HepG2 (cell line): ENCODE measurements around the gene CCDC54. TPM values are rescaled to one million over a fixed set of nuclear protein-coding genes. Genes with fewer than 3 reads are reported as not detected.

Experiments
- ATAC-seq: fragments of 200-7000 bp; cut with Tn5 transposase; 3 replicates; pipeline ENCODE4 v1.9.1; 2020; ENCODE audit warnings: mild to moderate bottlenecking, moderate library complexity
- BruUV-seq: library from RNA; stranded (reverse); fragments of 400-500 nt; replicated peaks from 2 replicates; lab custom pipeline; 2021; lab: Mats Ljungman, UMichigan
- CTCF ChIA-PET: fragments of 300-600 bp; formaldehyde crosslinking; extraction: SDS; loops from one replicate; lab custom pipeline; 2021; ENCODE audit warnings: low total read pairs, inconsistent platforms, low intra/inter-chr PET ratio; lab: Yijun Ruan, JAX
- POLR2A ChIA-PET: fragments of 350-600 bp; sonication (Branson Sonifier 250); formaldehyde crosslinking; loops from one replicate; lab custom pipeline; 2020; ENCODE audit warnings: antibody characterized with exemption, inconsistent platforms; lab: Yijun Ruan, JAX
- DNase-seq: peaks from one replicate; pipeline ENCODE4 v3.0.0-alpha.2; 2015; ENCODE audit warnings: low spot score
- FAIRE-seq: peaks from 3 replicates; lab custom pipeline; 2011; peaks lifted over from hg19 to GRCh38; lab: Jason Lieb, UNC
- H2AFZ ChIP-seq: one replicate; pipeline ENCODE4 v1.6.1; 2011; ENCODE audit warnings: low read length, inconsistent platforms
- H3K27ac ChIP-seq: fragments of 300-600 bp; 3 replicates; pipeline ENCODE4 v1.8.0; 2011; ENCODE audit warnings: mixed run types, mild to moderate bottlenecking, mixed read lengths, low read length, inconsistent platforms; ENCODE audit not compliant: insufficient read depth; ENCODE audit errors: extremely low read length
- H3K27me3 ChIP-seq, 2 experiments: fragments of 200-600 bp in 1 of 2; 2 replicates in 1 of 2; 3 replicates in 1 of 2; pipeline versions ENCODE4 v1.6.0 to v1.8.0; 2011; ENCODE audit warnings: low read length in 2 of 2, mild to moderate bottlenecking in 2 of 2, moderate library complexity in 2 of 2, inconsistent platforms in 1 of 2; ENCODE audit not compliant: insufficient read depth in 2 of 2, control insufficient read depth in 1 of 2
- H3K36me3 ChIP-seq, 2 experiments: fragments of 200-600 bp in 1 of 2; replicated peaks in 1 of 2; 2 replicates in 1 of 2; 3 replicates in 1 of 2; pipeline versions ENCODE4 v1.5.1 to v1.8.0; 2011; ENCODE audit warnings: low read length in 2 of 2, inconsistent platforms in 1 of 2; ENCODE audit not compliant: insufficient read depth in 2 of 2, control insufficient read depth in 1 of 2
- H3K4me1 ChIP-seq: 2 replicates; pipeline ENCODE4 v1.5.1; 2012; ENCODE audit warnings: low read length, inconsistent platforms; ENCODE audit not compliant: insufficient read depth
- H3K4me2 ChIP-seq: 2 replicates; pipeline ENCODE4 v1.6.0; 2011; ENCODE audit warnings: low read depth, low read length, inconsistent platforms
- H3K4me3 ChIP-seq, 3 experiments: fragments of 200-600 bp in 1 of 3; sonication (generic), shearing (Covaris generic) in 1 of 3; replicated peaks in 1 of 3; 2 replicates each; pipeline ENCODE4 v1.5.1; 2011 to 2016; ENCODE audit warnings: low read length in 3 of 3, inconsistent platforms in 2 of 3, low read depth in 2 of 3, mild to moderate bottlenecking in 2 of 3, control low read depth in 1 of 3, mixed read lengths in 1 of 3; ENCODE audit not compliant: insufficient read depth in 1 of 3
- H3K79me2 ChIP-seq: one replicate; pipeline ENCODE4 v1.6.1; 2011; ENCODE audit warnings: low read length, inconsistent platforms; ENCODE audit not compliant: insufficient read depth
- H3K9ac ChIP-seq: 2 replicates; pipeline ENCODE4 v1.6.0; 2011; ENCODE audit warnings: mild to moderate bottlenecking, low read depth, low read length, inconsistent platforms; ENCODE audit not compliant: insufficient read depth
- H3K9me3 ChIP-seq: 2 replicates; pipeline ENCODE4 v1.5.1; 2012; ENCODE audit warnings: mild to moderate bottlenecking, low read length
- H4K20me1 ChIP-seq: 2 replicates; pipeline ENCODE4 v1.6.0; 2011; ENCODE audit warnings: inconsistent platforms, mild to moderate bottlenecking, low read length, moderate library complexity; ENCODE audit not compliant: insufficient read depth
- CENPT ChIP-seq: sonication (generic); formaldehyde crosslinking; IDR thresholded peaks from 2 replicates; pipeline ENCODE4 v1.8.0; 2022; ENCODE audit warnings: low read depth, mild to moderate bottlenecking, moderate library complexity, missing genetic modification reagents
- JUND ChIP-seq: sonication (generic); formaldehyde crosslinking; IDR thresholded peaks from 2 replicates; pipeline ENCODE4 v1.8.0; 2022; ENCODE audit warnings: mild to moderate bottlenecking, missing genetic modification reagents
- KAT2B ChIP-seq: fragments of 150-350 bp; IDR thresholded peaks from 2 replicates; pipeline ENCODE4 v1.6.1; 2014; ENCODE audit warnings: low read depth, low read length, borderline replicate concordance
- MBD4 ChIP-seq: IDR thresholded peaks from 2 replicates; pipeline ENCODE4 v1.6.1; 2012; ENCODE audit warnings: low read length, inconsistent platforms, borderline replicate concordance
- PAX8 ChIP-seq: sonication (generic); formaldehyde crosslinking; IDR thresholded peaks from 2 replicates; pipeline ENCODE4 v1.8.0; 2022; ENCODE audit warnings: mild to moderate bottlenecking, missing genetic modification reagents, borderline replicate concordance
- PBX2 ChIP-seq: IDR thresholded peaks from 2 replicates; pipeline ENCODE4 v1.6.1; 2016; ENCODE audit warnings: control low read depth
- RNF2 ChIP-seq: fragments of 450-650 bp; conservative IDR thresholded peaks from 2 replicates; pipeline ENCODE4 v1.6.1; 2016; ENCODE audit warnings: low read depth
- SCMH1 ChIP-seq: sonication (generic); formaldehyde crosslinking; IDR thresholded peaks from 2 replicates; pipeline ENCODE4 v1.9.0; 2021; ENCODE audit warnings: missing genetic modification reagents, mild to moderate bottlenecking, borderline replicate concordance
- ZNF414 ChIP-seq: sonication (generic); formaldehyde crosslinking; IDR thresholded peaks from 2 replicates; pipeline ENCODE4 v1.5.0; 2020; ENCODE audit warnings: missing genetic modification reagents
- ZNF550 ChIP-seq: sonication (generic); formaldehyde crosslinking; IDR thresholded peaks from 2 replicates; pipeline ENCODE4 v1.4.0; 2020; ENCODE audit warnings: mild to moderate bottlenecking, missing genetic modification reagents, borderline replicate concordance
- ZNF629 ChIP-seq: sonication (generic); formaldehyde crosslinking; conservative IDR thresholded peaks from 2 replicates; pipeline ENCODE4 v1.5.0; 2020; ENCODE audit warnings: missing genetic modification reagents
- ZNF761 ChIP-seq: sonication (generic); formaldehyde crosslinking; conservative IDR thresholded peaks from 2 replicates; pipeline ENCODE4 v1.4.0; 2020; ENCODE audit warnings: mild to moderate bottlenecking, missing genetic modification reagents
- WGBS: methylation state at CpG from one replicate; pipeline ENCODE4 v1.1.6; 2017; ENCODE audit warnings: low lambda C conversion rate; 5-methylcytosine and 5-hydroxymethylcytosine counted together
- in situ Hi-C: cut with HindIII; loops from 2 replicates; pipeline ENCODE4 v1.10.0; 2017; ENCODE audit warnings: low pct_unique_long_range_greater_than_20kb; ENCODE audit not compliant: extremely low pct_ligation_motif_present
- intact Hi-C: fragments of 100-400 bp; cut with micrococcal nuclease; formaldehyde crosslinking; loops from one replicate; pipeline ENCODE4 v1.10.0; 2022; ENCODE audit not compliant: unreplicated experiment
- polyA plus RNA-seq, 8 experiments: library from polyadenylated mRNA; depleted of rRNA in 3 of 8; stranded (reverse) in 7 of 8; unstranded in 1 of 8; fragments of >200 nt; fragmentation: Illumina TruSeq in 4 of 8; extraction: Trizol in 4 of 8; gene quantifications; 2 replicates each; pipeline versions ENCODE4 v1.2.1 to v1.2.3, GENCODE V29; 2011 to 2016; ENCODE audit warnings: low read depth in 4 of 8, missing spikeins in 1 of 8, mixed read lengths in 1 of 8; ENCODE audit not compliant: insufficient read depth in 1 of 8
- total RNA-seq, 5 experiments: library from RNA; depleted of rRNA; stranded (reverse); fragments of >200 nt; fragmentation: Illumina TruSeq; extraction: Trizol; gene quantifications; 2 replicates each; pipeline ENCODE4 v1.2.3, GENCODE V29; 2016; ENCODE audit warnings: low read depth in 1 of 5

CCDC54 gene
- total and polyA plus RNA-seq, 2 of the 13 experiments (the other 11 are each of a cell fraction or from before 2014, with no cell fraction given), result not detected

GRCh38 chr3:107407355-107407754 lies 30.1 kb downstream of the CCDC54 start:
- ChIA-PET CTCF (no interaction called here), POLR2A (no interaction called here)
- DNase-seq (no peak), FAIRE-seq (no peak), ATAC-seq (no peak)
- in situ Hi-C loops, result no loop called here
- Histone ChIP-seq H3K9ac (no peak overlapping the region), H3K79me2 (no peaks in the 10 kb centered on the region), H3K4me1 (no peaks in the 10 kb centered on the region), H2AFZ (no peak overlapping the region), H3K4me3 (no peak overlapping the region), H3K27me3 (no peaks in the 10 kb centered on the region), H3K27ac (no peak overlapping the region), H3K36me3 (no peaks in the 10 kb centered on the region), H4K20me1 (no peaks in the 10 kb centered on the region), H3K9me3 (peaks cover 11% of the 10 kb centered on the region; the same call in 1 of the 2 replicates), H3K4me2 (no peak overlapping the region)
- 21% methylated on average over 2 of the region's 2 CpGs for WGBS
- no peak for TF ChIP-seq ZNF629
- intact Hi-C loops, result no loop called here
- BruUV-seq, result no TSS peak

- 100% methylated on average over 1 of the region's 5 CpGs for WGBS
- H3K36me3 ChIP-seq, result no peaks in the 10 kb centered on the region
Observed at GRCh38 chr3:107408513-107408912, 31.3 kb downstream of the CCDC54 start.

More at GRCh38 chr3:107408513-107408912, 31.3 kb downstream of the CCDC54 start:
- CTCF ChIA-PET, result no interaction called here
- POLR2A ChIA-PET, result no interaction called here
- Histone ChIP-seq H4K20me1 (no peaks in the 10 kb centered on the region), H3K4me1 (no peaks in the 10 kb centered on the region), H3K27ac (no peak overlapping the region), H3K27me3 (no peaks in the 10 kb centered on the region), H3K9ac (no peak overlapping the region), H3K9me3 (peaks cover 11% of the 10 kb centered on the region; the same call in 1 of the 2 replicates), H3K79me2 (no peaks in the 10 kb centered on the region), H2AFZ (no peak overlapping the region), H3K4me2 (no peak overlapping the region), H3K4me3 (no peak overlapping the region)
- ATAC-seq (no peak), DNase-seq (no peak), FAIRE-seq (no peak)
- no TSS peak for BruUV-seq
- in situ Hi-C loops, result no loop called here
- no peak for TF ChIP-seq ZNF414 (CRISPR knock-in tag)
- no peak for TF ChIP-seq KAT2B
- TF ChIP-seq PBX2 (CRISPR knock-in tag), result no peak
- TF ChIP-seq SCMH1 (CRISPR knock-in tag), result no peak
- no peak for TF ChIP-seq ZNF761 (CRISPR knock-in tag)
- TF ChIP-seq PAX8 (CRISPR knock-in tag), result no peak
- no peak for TF ChIP-seq ZNF550 (CRISPR knock-in tag)
- TF ChIP-seq CENPT (CRISPR knock-in tag), result no peak
- TF ChIP-seq JUND (CRISPR knock-in tag), result no peak
- TF ChIP-seq MBD4, result no peak
- no peak for TF ChIP-seq RNF2
- intact Hi-C loops, result no loop called here
